ENCODE measurements around the gene OR9G4. TPM values are rescaled to one million over a fixed set of nuclear protein-coding genes. Genes with fewer than 3 reads are reported as not detected.

Gene OR9G4
- total and polyA plus RNA-seq, 12 donors = not detected

GRCh38 chr11:56714206-56714605 lies 34.3 kb downstream of the OR9G4 start:
- H3K27me3 ChIP-seq = no peaks in the 10 kb centered on the region
- H3K36me3 ChIP-seq (replicated peaks in 1 of 2) = no peaks in the 10 kb centered on the region
- WGBS, 4 donors = 58 to 67% (median 65%) methylated on average over 2 of the region's 2 CpGs
- DNase-seq = no peak
- no peak overlapping the region for H3K4me3 ChIP-seq
- no peaks in the 10 kb centered on the region for H3K9me3 ChIP-seq (replicated peaks in 1 of 3)
- no peak overlapping the region for H3K27ac ChIP-seq
- intact Hi-C loops (cut with DNase I) = no loop called here
- TF ChIP-seq POLR2A (IDR thresholded peaks at IDR 0.05) = no peak
- no peak for TF ChIP-seq CTCF (IDR thresholded peaks at IDR 0.05)
- no peaks in the 10 kb centered on the region for H3K4me1 ChIP-seq (replicated peaks in 1 of 2)

GRCh38 chr11:56706486-56706885 lies 42.0 kb downstream of the OR9G4 start:
- Histone ChIP-seq H3K9me3 (replicated peaks in 1 of 3) (no peaks in the 10 kb centered on the region), H3K27me3 (no peaks in the 10 kb centered on the region), H3K36me3 (replicated peaks in 1 of 2) (no peaks in the 10 kb centered on the region), H3K4me1 (replicated peaks in 1 of 2) (no peaks in the 10 kb centered on the region), H3K4me3 (no peak overlapping the region), H3K27ac (no peak overlapping the region)
- DNase-seq = no peak
- intact Hi-C loops (cut with DNase I) = no loop called here
- WGBS, 4 donors = 64 to 80% (median 76%) methylated on average over 2 of the region's 2 CpGs
- TF ChIP-seq POLR2A (IDR thresholded peaks at IDR 0.05) (no peak), CTCF (IDR thresholded peaks at IDR 0.05) (no peak)

- Histone ChIP-seq H3K27me3 (no peaks in the 10 kb centered on the region), H3K36me3 (replicated peaks in 1 of 2) (no peaks in the 10 kb centered on the region), H3K9me3 (replicated peaks in 1 of 3) (no peaks in the 10 kb centered on the region), H3K4me1 (replicated peaks in 1 of 2) (no peaks in the 10 kb centered on the region), H3K4me3 (no peak overlapping the region), H3K27ac (no peak overlapping the region)
- TF ChIP-seq POLR2A (IDR thresholded peaks at IDR 0.05) (no peak), CTCF (IDR thresholded peaks at IDR 0.05) (no peak)
- WGBS, 4 donors = 33 to 62% (median 55%) methylated on average over 1 of the region's 1 CpG
- intact Hi-C loops (cut with DNase I) = no loop called here
- no peak for DNase-seq
Measured at GRCh38 chr11:56705784-56706396, 42.6 kb downstream of the OR9G4 start.

- DNase-seq = no peak
- Histone ChIP-seq H3K4me3 (no peak overlapping the region), H3K9me3 (replicated peaks in 1 of 3) (no peaks in the 10 kb centered on the region), H3K27me3 (no peaks in the 10 kb centered on the region), H3K27ac (no peak overlapping the region), H3K36me3 (replicated peaks in 1 of 2) (no peaks in the 10 kb centered on the region), H3K4me1 (replicated peaks in 1 of 2) (no peaks in the 10 kb centered on the region)
- TF ChIP-seq CTCF (IDR thresholded peaks at IDR 0.05) (no peak), POLR2A (IDR thresholded peaks at IDR 0.05) (no peak)
- intact Hi-C loops (cut with DNase I) = no loop called here
- WGBS, 4 donors = 39 to 56% (median 51%) methylated on average over 8 of the region's 8 CpGs
Measured at GRCh38 chr11:56700914-56701485, 47.5 kb downstream of the OR9G4 start.
